HG03558 (cell line): ENCODE data around the gene CDC42EP1.
"Not testable (repeated sequence)": the region's sequence is repeated elsewhere in the genome, so short reads cannot be mapped to it uniquely, and the experiment has no call there.

Source experiments
- ATAC-seq: cut with Tn5 transposase; IDR thresholded peaks from one replicate; pipeline ENCODE4 v1.9.1; 2021; ENCODE audit warnings: moderate number of reproducible peaks; ENCODE audit not compliant: unreplicated experiment; ENCODE audit errors: extremely low read depth

The CDC42EP1 gene

DNA sequence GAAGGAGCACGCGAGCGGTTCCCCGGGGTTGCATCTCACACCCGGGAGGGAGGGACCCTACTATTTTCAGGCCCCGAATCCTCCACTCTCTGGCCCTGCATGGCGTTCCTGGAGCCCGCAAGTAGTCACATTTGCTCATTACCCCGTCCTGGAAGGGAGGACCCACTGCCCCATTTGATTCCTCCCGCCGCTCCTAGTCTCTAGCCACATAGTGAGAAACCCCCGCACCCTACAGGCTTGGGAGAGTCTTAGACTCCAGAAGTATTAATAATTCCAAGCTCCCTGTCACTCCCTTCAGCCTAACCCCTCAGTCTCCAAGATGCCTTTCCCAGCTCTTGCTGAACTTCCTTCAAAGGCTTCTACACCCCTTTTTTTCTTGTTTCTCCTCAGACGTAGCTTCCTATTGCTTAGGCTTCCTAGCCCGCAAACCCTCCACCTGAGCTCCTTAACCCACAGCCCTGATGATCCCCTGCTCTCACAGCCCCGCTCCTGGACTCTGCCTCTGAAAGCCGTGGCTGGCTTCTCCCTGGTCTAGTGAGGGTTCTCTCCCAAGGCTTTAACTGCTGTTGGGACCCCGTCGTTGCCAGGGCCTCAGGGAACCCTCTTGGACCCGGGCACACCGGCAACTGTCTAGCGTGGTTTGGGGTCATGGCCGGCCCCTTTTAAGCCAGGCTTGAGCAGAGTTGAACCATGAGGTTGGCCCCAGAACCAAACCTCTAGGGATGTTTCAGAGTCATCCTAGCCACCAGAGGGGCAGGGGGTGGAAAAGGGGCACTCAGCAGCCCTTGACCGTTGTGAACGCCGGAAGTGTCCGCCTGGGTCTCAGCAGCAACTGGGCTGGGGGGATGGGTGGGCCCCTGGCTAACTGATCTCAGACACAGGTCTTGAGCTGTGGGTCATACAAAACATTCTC, 49.2 kb downstream of the CDC42EP1 start:
- no peak for ATAC-seq

DNA sequence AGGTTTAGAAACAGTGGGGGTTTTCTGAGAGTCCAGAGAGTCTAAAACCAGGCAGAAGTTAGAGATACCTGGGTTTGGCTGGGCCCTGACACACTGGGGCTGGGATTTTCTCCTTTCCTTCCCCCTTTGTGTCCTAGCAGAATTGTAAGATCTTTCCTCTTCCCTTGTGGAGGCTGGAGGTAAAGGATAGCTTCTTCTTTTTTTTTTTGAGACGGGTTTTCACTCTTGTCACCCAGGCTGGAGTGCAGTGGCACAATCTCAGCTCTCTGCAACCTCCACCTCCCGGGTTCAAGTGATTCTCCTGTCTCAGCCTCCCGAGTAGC, 49.8 kb downstream of the CDC42EP1 start:
- not testable (repeated sequence) for ATAC-seq

DNA sequence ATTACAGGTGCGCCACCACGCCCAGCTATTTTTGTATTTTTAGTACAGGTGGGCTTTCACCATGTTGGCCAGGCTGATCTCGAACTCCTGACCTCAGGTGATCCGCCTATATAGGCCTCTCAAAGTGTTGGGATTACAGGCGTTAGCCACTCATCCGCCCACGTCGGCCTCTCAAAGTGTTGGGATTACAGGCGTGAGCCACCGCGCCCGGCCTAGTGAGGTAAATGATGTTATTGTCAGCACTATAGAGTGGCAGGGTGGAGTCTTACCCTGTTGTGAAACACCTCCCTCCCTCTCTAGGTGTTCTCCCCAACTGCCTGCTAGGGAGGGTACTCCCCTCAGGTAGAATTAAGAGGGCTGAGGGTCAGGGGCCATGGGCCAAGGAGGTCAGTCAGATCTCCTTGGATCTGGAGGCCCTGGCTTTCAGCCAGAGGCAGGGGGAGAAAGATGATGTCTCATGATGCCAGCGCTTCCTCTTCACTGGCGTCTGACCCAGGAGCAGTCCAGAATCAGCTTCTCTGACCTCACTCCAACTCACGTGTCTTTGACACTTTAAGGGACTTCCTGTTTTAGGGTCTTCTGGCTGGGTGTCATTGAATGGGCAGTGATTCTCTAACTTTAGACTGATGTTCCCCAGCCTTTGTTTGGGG, 50.3 kb downstream of the CDC42EP1 start:
- no peak for ATAC-seq

DNA sequence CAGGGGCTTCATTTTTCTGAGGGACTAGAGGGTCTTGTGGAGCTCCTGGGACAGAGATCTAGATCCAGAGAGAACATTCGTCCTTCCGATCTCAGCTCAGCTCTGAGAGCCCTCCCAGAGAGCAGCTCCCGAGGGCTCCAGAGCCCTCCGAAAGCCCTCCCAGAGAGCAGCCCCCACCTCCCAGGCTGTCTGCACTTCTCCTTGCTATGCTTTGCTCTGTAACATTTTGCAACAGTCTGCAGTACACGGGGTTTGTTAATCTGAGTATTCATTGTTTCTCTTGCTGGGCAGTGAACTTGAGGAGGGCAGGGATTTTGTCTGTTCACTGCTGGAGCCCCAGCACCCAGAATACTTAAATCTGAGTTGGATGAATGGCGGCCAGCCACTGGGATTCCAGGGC, 50.9 kb downstream of the CDC42EP1 start:
- no peak for ATAC-seq

DNA sequence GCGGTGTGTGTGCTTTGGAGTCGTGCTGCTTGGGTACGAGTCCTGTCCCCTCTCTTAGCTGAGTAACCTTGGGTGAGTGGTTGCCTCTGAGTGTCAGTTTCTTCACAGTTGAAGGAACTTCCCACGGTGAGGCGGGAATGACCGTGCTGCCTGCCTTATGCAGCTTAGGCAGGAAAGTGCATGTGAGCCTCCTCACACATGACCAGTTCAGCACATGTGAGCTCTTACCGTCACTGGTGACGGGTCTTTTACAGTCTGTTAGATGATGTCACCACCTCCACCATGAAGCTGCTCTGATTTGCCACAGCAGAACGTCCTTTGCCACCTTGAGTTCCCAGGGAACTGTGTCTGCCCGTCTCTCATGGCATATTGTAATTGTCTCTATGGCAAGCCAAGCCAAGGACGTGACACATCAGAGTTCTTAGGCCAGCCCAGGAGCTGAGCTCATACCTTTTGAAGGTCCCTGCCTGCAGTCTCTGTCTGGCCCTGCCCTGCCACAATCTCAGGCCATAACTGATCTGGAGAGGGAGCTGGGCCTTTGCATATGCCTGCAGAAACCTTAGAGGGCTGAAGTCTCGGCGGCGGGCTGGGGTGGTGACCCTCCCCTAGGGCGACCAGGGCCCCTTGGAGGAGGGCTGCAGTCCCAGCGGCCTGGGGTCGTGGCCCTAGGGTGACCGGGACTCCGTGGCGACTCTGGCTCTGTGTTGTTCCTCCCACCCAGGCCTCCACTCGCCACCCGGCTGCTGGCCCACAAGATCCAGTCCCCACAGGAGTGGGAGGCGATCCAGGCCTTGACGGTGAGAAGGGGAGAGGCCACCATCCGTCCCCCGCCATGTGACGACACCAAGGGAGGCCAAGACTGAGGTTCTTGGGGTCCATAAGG, 56.2 kb downstream of the CDC42EP1 start:
- no peak for ATAC-seq

DNA sequence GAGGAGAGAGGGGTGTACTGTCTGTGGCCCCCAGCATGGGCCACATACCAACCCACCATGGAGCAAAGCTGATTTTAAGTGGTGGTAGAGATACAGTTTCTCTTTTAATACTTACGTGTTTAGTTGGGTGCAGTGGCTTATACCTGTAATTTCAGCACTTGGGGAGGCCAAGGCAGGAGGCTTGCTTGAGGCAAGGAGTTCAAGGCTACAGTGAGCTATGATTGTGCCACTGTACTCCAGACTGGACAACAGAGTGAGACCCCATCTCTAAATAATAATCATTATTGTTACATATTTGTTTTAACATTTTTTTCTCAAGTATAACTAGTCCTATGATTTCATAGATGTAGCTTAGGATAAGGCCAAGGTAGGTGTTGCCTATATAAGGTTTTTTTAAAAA, 57.2 kb downstream of the CDC42EP1 start:
- no peak for ATAC-seq

DNA sequence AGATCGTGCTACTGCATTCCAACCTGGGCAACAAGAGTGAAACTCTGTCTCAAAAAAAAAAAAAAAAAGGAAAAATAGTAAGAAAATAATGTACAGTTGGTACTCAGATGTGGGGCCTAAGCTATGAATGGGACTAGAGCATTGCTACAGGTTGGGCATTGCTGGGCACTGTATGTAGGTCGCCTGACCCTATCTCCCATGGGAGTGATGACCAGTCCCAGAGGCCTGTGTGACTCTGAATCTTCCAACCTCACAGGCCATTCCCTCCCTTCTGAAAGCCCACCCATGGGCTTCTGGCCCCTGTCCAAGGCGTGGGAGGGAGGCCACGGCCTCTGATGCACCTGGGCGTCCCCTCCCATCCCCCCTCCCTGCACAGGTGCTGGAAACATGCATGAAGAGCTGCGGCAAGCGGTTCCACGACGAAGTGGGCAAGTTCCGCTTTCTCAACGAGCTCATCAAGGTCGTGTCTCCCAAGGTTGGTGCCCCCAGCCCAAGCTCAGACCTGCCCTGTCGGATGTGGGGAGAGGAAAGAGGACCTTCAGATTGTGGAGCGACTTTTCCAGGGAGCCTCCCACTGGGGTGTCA, 57.9 kb downstream of the CDC42EP1 start:
- no peak for ATAC-seq

DNA sequence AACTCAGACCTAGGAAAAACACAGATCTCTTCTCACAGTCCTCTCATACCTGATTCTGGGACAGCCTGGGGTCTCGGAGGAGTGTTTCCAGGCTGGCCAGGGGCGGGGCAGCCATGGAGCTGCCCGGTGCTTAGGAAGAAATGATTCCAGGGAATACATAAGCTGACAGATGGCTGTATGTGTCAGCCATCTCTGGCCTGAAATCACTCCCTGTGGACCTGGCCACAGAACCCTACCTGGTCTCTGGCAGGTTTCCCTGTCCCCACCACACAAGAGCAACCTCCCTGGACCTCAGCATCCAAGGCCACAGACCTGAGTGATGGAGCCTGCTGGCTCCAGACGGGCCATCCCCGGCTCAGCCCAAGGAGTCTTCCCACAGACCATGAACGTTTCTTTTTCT, 58.4 kb downstream of the CDC42EP1 start:
- ATAC-seq: no peak
